ENCODE data around the gene FGD4.

The FGD4 gene

GRCh38 chr12:32512379-32512778 lies 113.0 kb downstream of the FGD4 start:
- TF ChIP-seq, protein P1, sequence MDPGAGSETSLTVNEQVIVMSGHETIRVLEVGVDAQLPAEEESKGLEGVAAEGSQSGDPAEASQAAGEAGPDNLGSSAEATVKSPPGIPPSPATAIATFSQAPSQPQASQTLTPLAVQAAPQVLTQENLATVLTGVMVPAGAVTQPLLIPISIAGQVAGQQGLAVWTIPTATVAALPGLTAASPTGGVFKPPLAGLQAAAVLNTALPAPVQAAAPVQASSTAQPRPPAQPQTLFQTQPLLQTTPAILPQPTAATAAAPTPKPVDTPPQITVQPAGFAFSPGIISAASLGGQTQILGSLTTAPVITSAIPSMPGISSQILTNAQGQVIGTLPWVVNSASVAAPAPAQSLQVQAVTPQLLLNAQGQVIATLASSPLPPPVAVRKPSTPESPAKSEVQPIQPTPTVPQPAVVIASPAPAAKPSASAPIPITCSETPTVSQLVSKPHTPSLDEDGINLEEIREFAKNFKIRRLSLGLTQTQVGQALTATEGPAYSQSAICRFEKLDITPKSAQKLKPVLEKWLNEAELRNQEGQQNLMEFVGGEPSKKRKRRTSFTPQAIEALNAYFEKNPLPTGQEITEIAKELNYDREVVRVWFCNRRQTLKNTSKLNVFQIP (CRISPR knock-in tag; IDR thresholded peaks at IDR 0.05; ENCODE audit: borderline replicate concordance, low read depth), result no peak
- TF ChIP-seq ZFP30 (CRISPR knock-in tag; IDR thresholded peaks at IDR 0.05) (no peak), CSRNP3 (CRISPR knock-in tag; IDR thresholded peaks at IDR 0.05) (no peak), ARNTL (CRISPR knock-in tag; IDR thresholded peaks at IDR 0.05; ENCODE audit: borderline replicate concordance, low read depth) (no peak), ZFP3 (CRISPR knock-in tag; IDR thresholded peaks at IDR 0.05) (no peak), GLIS3 (CRISPR knock-in tag; IDR thresholded peaks at IDR 0.05) (no peak), ZC3H10 (CRISPR knock-in tag; IDR thresholded peaks at IDR 0.05) (no peak), ZNF565 (CRISPR knock-in tag; conservative IDR thresholded peaks at IDR 0.05; ENCODE audit: low read depth) (no peak), ISL1 (CRISPR knock-in tag; IDR thresholded peaks at IDR 0.05) (no peak), CSDC2 (CRISPR knock-in tag; IDR thresholded peaks at IDR 0.05) (no peak), SNAI2 (CRISPR knock-in tag; IDR thresholded peaks at IDR 0.05) (no peak), TCF4 (CRISPR knock-in tag; IDR thresholded peaks at IDR 0.05; ENCODE audit: borderline replicate concordance) (no peak), TOX (CRISPR knock-in tag; IDR thresholded peaks at IDR 0.05; ENCODE audit: borderline replicate concordance) (no peak), ZNF70 (CRISPR knock-in tag; IDR thresholded peaks at IDR 0.05) (no peak), ESRRG (CRISPR knock-in tag; IDR thresholded peaks at IDR 0.05) (no peak), OSR1 (CRISPR knock-in tag; IDR thresholded peaks at IDR 0.05) (no peak), PATZ1 (CRISPR knock-in tag; IDR thresholded peaks at IDR 0.05; ENCODE audit: borderline replicate concordance) (no peak), RARB (CRISPR knock-in tag; IDR thresholded peaks at IDR 0.05) (no peak), BACH2 (CRISPR knock-in tag; IDR thresholded peaks at IDR 0.05; ENCODE audit: borderline replicate concordance) (no peak)
- TF ChIP-seq, protein P2, sequence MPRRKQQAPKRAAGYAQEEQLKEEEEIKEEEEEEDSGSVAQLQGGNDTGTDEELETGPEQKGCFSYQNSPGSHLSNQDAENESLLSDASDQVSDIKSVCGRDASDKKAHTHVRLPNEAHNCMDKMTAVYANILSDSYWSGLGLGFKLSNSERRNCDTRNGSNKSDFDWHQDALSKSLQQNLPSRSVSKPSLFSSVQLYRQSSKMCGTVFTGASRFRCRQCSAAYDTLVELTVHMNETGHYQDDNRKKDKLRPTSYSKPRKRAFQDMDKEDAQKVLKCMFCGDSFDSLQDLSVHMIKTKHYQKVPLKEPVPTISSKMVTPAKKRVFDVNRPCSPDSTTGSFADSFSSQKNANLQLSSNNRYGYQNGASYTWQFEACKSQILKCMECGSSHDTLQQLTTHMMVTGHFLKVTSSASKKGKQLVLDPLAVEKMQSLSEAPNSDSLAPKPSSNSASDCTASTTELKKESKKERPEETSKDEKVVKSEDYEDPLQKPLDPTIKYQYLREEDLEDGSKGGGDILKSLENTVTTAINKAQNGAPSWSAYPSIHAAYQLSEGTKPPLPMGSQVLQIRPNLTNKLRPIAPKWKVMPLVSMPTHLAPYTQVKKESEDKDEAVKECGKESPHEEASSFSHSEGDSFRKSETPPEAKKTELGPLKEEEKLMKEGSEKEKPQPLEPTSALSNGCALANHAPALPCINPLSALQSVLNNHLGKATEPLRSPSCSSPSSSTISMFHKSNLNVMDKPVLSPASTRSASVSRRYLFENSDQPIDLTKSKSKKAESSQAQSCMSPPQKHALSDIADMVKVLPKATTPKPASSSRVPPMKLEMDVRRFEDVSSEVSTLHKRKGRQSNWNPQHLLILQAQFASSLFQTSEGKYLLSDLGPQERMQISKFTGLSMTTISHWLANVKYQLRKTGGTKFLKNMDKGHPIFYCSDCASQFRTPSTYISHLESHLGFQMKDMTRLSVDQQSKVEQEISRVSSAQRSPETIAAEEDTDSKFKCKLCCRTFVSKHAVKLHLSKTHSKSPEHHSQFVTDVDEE (CRISPR knock-in tag; IDR thresholded peaks at IDR 0.05), result no peak
- ATAC-seq, result no peak

- no peak for ATAC-seq
- no peak for TF ChIP-seq OSR1 (CRISPR knock-in tag; IDR thresholded peaks at IDR 0.05)
- no peak for TF ChIP-seq CSRNP3 (CRISPR knock-in tag; IDR thresholded peaks at IDR 0.05)
- TF ChIP-seq BACH2 (CRISPR knock-in tag; IDR thresholded peaks at IDR 0.05; ENCODE audit: borderline replicate concordance), result no peak
- no peak for TF ChIP-seq ZNF565 (CRISPR knock-in tag; conservative IDR thresholded peaks at IDR 0.05; ENCODE audit: low read depth)
- TF ChIP-seq, protein P3, sequence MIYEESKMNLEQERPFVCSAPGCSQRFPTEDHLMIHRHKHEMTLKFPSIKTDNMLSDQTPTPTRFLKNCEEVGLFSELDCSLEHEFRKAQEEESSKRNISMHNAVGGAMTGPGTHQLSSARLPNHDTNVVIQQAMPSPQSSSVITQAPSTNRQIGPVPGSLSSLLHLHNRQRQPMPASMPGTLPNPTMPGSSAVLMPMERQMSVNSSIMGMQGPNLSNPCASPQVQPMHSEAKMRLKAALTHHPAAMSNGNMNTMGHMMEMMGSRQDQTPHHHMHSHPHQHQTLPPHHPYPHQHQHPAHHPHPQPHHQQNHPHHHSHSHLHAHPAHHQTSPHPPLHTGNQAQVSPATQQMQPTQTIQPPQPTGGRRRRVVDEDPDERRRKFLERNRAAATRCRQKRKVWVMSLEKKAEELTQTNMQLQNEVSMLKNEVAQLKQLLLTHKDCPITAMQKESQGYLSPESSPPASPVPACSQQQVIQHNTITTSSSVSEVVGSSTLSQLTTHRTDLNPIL (CRISPR knock-in tag; IDR thresholded peaks at IDR 0.05; ENCODE audit: low read depth), result no peak
- TF ChIP-seq TCF4 (CRISPR knock-in tag; IDR thresholded peaks at IDR 0.05; ENCODE audit: borderline replicate concordance), result no peak
- TF ChIP-seq ISL1 (CRISPR knock-in tag; IDR thresholded peaks at IDR 0.05), result no peak
- TF ChIP-seq SNAI2 (CRISPR knock-in tag; IDR thresholded peaks at IDR 0.05), result no peak
- no peak for TF ChIP-seq ZFP3 (CRISPR knock-in tag; IDR thresholded peaks at IDR 0.05)
- no peak for TF ChIP-seq ARNTL (CRISPR knock-in tag; IDR thresholded peaks at IDR 0.05; ENCODE audit: borderline replicate concordance, low read depth)
- no peak for TF ChIP-seq ZFP30 (CRISPR knock-in tag; IDR thresholded peaks at IDR 0.05)
- TF ChIP-seq PATZ1 (CRISPR knock-in tag; IDR thresholded peaks at IDR 0.05; ENCODE audit: borderline replicate concordance), result no peak
- TF ChIP-seq CSDC2 (CRISPR knock-in tag; IDR thresholded peaks at IDR 0.05), result no peak
- no peak for TF ChIP-seq RARB (CRISPR knock-in tag; IDR thresholded peaks at IDR 0.05)
- no peak for TF ChIP-seq ZNF70 (CRISPR knock-in tag; IDR thresholded peaks at IDR 0.05)
- TF ChIP-seq TOX (CRISPR knock-in tag; IDR thresholded peaks at IDR 0.05; ENCODE audit: borderline replicate concordance), result no peak
- TF ChIP-seq, protein P2 (CRISPR knock-in tag; IDR thresholded peaks at IDR 0.05), result no peak
- TF ChIP-seq GLIS3 (CRISPR knock-in tag; IDR thresholded peaks at IDR 0.05), result no peak
- TF ChIP-seq ZNF8 (CRISPR knock-in tag; IDR thresholded peaks at IDR 0.05), result no peak
Measured at GRCh38 chr12:32512910-32513309, 113.6 kb downstream of the FGD4 start.

Data from SK-N-SH treated with all-trans-retinoic acid at 6 μM for 48 hours (cell line).